Neural cell (in vitro differentiated cells): ENCODE data around the gene CEACAM21. TPM values are rescaled to one million over a fixed set of nuclear protein-coding genes. Genes with fewer than 3 reads are reported as not detected.

Experiments used
- H2AFZ ChIP-seq: fragments of 200-600, 300-800 bp; sonication (generic), shearing (Covaris generic); 2 replicates; pipeline ENCODE4 v1.6.0; 2014; ENCODE audit warnings: low read depth, mild to moderate bottlenecking, antibody characterized with exemption, low read length, moderate library complexity
- H3F3A ChIP-seq: fragments of 200-600 bp; shearing (Covaris generic); 2 replicates; pipeline ENCODE4 v1.6.1; 2016; ENCODE audit warnings: mild to moderate bottlenecking, moderate library complexity, mixed read lengths, antibody characterized with exemption, low read length; ENCODE audit not compliant: insufficient read depth, poor library complexity, severe bottlenecking
- H3K27ac ChIP-seq: fragments of 200-600, 300-800 bp; sonication (generic), shearing (Covaris generic); 2 replicates; pipeline ENCODE4 v1.5.1; 2014; ENCODE audit warnings: mild to moderate bottlenecking, low read length, moderate library complexity
- H3K27me3 ChIP-seq: fragments of 300-800, 200-600 bp; sonication (generic), shearing (Covaris generic); 2 replicates; pipeline ENCODE4 v1.6.0; 2014; ENCODE audit warnings: mild to moderate bottlenecking, low read depth, low read length, moderate library complexity; ENCODE audit not compliant: insufficient read depth
- H3K36me3 ChIP-seq: fragments of 300-800, 200-600 bp; sonication (generic), shearing (Covaris generic); 2 replicates; pipeline ENCODE4 v1.5.1; 2014; ENCODE audit warnings: mild to moderate bottlenecking, antibody characterized with exemption, low read length, moderate library complexity; ENCODE audit not compliant: insufficient read depth
- H3K4me2 ChIP-seq: fragments of 300-800, 200-600 bp; sonication (generic), shearing (Covaris generic); 2 replicates; pipeline ENCODE4 v1.6.0; 2014; ENCODE audit warnings: mild to moderate bottlenecking, low read length
- H3K4me3 ChIP-seq: fragments of 300-800, 200-600 bp; sonication (generic), shearing (Covaris generic); 2 replicates; pipeline ENCODE4 v1.5.1; 2014; ENCODE audit warnings: mild to moderate bottlenecking, low read length, moderate library complexity
- H3K79me2 ChIP-seq: fragments of 200-600 bp; shearing (Covaris generic); replicated peaks from 2 replicates; pipeline ENCODE4 v1.6.0; 2014; ENCODE audit warnings: mild to moderate bottlenecking, low read length, moderate library complexity; ENCODE audit not compliant: insufficient read depth
- H3K9ac ChIP-seq: fragments of 300-800, 200-600 bp; sonication (generic), shearing (Covaris generic); 2 replicates; pipeline ENCODE4 v1.6.1; 2016; ENCODE audit warnings: mild to moderate bottlenecking, low read length, mixed read lengths
- H3K9me2 ChIP-seq: fragments of 200-600 bp; shearing (Covaris generic); 2 replicates; pipeline ENCODE4 v1.6.1; 2016; ENCODE audit warnings: mild to moderate bottlenecking, low read length, mixed read lengths; ENCODE audit not compliant: insufficient read depth
- H3K9me3 ChIP-seq: fragments of 200-600, 300-800 bp; sonication (generic), shearing (Covaris generic); 2 replicates; pipeline ENCODE4 v1.6.1; 2016; ENCODE audit warnings: mild to moderate bottlenecking, mixed run types, low read length, moderate library complexity, mixed read lengths
- H4K20me1 ChIP-seq: fragments of 200-600 bp; shearing (Covaris generic); 2 replicates; pipeline ENCODE4 v1.6.1; 2016; ENCODE audit warnings: mild to moderate bottlenecking, mixed run types; ENCODE audit not compliant: insufficient read depth
- CTCF ChIP-seq: fragments of 450-650 bp; IDR thresholded peaks from 2 replicates; pipeline ENCODE4 v1.5.1; 2014; ENCODE audit warnings: antibody characterized with exemption, mild to moderate bottlenecking, moderate library complexity; ENCODE audit not compliant: poor library complexity, severe bottlenecking
- EP300 ChIP-seq: fragments of 450-650 bp; conservative IDR thresholded peaks from 2 replicates; pipeline ENCODE4 v1.6.1; 2014; ENCODE audit warnings: antibody characterized with exemption, mild to moderate bottlenecking, moderate library complexity; ENCODE audit not compliant: poor library complexity, severe bottlenecking
- EZH2 ChIP-seq: fragments of 200-600, 300-800 bp; shearing (Covaris generic), sonication (generic); IDR thresholded peaks from 2 replicates; pipeline ENCODE4 v1.6.1; 2014; ENCODE audit warnings: antibody characterized with exemption, low read length, borderline replicate concordance, mild to moderate bottlenecking; ENCODE audit not compliant: insufficient read depth, poor library complexity, severe bottlenecking
- MXI1 ChIP-seq: fragments of 450-650 bp; conservative IDR thresholded peaks from 2 replicates; pipeline ENCODE4 v1.6.1; 2014; ENCODE audit warnings: antibody characterized with exemption, mild to moderate bottlenecking; ENCODE audit not compliant: poor library complexity, severe bottlenecking
- POLR2AphosphoS5 ChIP-seq: IDR thresholded peaks from 2 replicates; pipeline ENCODE4 v1.6.1; 2012
- RAD21 ChIP-seq: fragments of 450-650 bp; conservative IDR thresholded peaks from 2 replicates; pipeline ENCODE4 v1.6.1; 2014; ENCODE audit warnings: antibody characterized with exemption, mild to moderate bottlenecking, moderate library complexity
- REST ChIP-seq: IDR thresholded peaks from 2 replicates; pipeline ENCODE4 v1.6.1; 2012; ENCODE audit warnings: borderline replicate concordance
- SMC3 ChIP-seq: fragments of 450-650 bp; conservative IDR thresholded peaks from 2 replicates; pipeline ENCODE4 v1.6.1; 2014; ENCODE audit warnings: antibody characterized with exemption, mild to moderate bottlenecking, moderate library complexity; ENCODE audit not compliant: poor library complexity
- TAF1 ChIP-seq: IDR thresholded peaks from 2 replicates; pipeline ENCODE4 v1.6.1; 2012; ENCODE audit warnings: low read depth
- polyA plus RNA-seq: library from polyadenylated mRNA; depleted of rRNA; stranded (reverse); fragments of >200 nt; gene quantifications from 2 replicates; pipeline ENCODE4 v1.2.3, GENCODE V29; 2014

CEACAM21 gene
- polyA plus RNA-seq, 1 donor from 2014 or later: 2.9 TPM

- no peaks in the 10 kb centered on the region for H3K27me3 ChIP-seq
- no peaks in the 10 kb centered on the region for H3K79me2 ChIP-seq
- no peaks in the 10 kb centered on the region for H3K9me2 ChIP-seq
- no peak overlapping the region for H3K27ac ChIP-seq
- peaks cover 3% of the 10 kb centered on the region for H3K9me3 ChIP-seq
- no peak overlapping the region for H3K4me3 ChIP-seq
- no peak overlapping the region for H3K9ac ChIP-seq
- no peaks in the 10 kb centered on the region for H4K20me1 ChIP-seq
- H3F3A ChIP-seq: no peaks in the 10 kb centered on the region
- TF ChIP-seq EZH2: no peak
- no peak for TF ChIP-seq REST
- no peak for TF ChIP-seq MXI1
- TF ChIP-seq CTCF: no peak
- TF ChIP-seq SMC3: no peak
- no peak for TF ChIP-seq POLR2AphosphoS5
- H3K36me3 ChIP-seq: no peaks in the 10 kb centered on the region
- no peak overlapping the region for H2AFZ ChIP-seq
- no peak overlapping the region for H3K4me2 ChIP-seq
Observed at GRCh38 chr19:41588497-41589209, 12.7 kb downstream of the CEACAM21 start.

- Histone ChIP-seq H3F3A (no peaks in the 10 kb centered on the region), H3K9ac (no peak overlapping the region), H3K27ac (no peak overlapping the region), H2AFZ (no peak overlapping the region), H3K9me2 (no peaks in the 10 kb centered on the region), H3K27me3 (no peaks in the 10 kb centered on the region), H3K36me3 (no peaks in the 10 kb centered on the region), H3K4me2 (no peak overlapping the region), H3K9me3 (peaks cover 3% of the 10 kb centered on the region), H4K20me1 (no peaks in the 10 kb centered on the region), H3K79me2 (no peaks in the 10 kb centered on the region), H3K4me3 (no peak overlapping the region)
- TF ChIP-seq SMC3: no peak
- no peak for TF ChIP-seq CTCF
- TF ChIP-seq EP300: no peak
- TF ChIP-seq MXI1: no peak
- TF ChIP-seq TAF1: no peak
- no peak for TF ChIP-seq POLR2AphosphoS5
- no peak for TF ChIP-seq REST
- TF ChIP-seq EZH2: no peak
- TF ChIP-seq RAD21: no peak
Observed at GRCh38 chr19:41589371-41589770, 13.4 kb downstream of the CEACAM21 start.
